Uterus (tissue), 2 donors: ENCODE measurements around the gene MACIR.

Experiments
- POLR2A ChIP-seq, 2 donors: fragments of 450-650 bp; IDR thresholded peaks; one replicate each; pipeline ENCODE4 v1.6.1; 2016; ENCODE audit warnings: antibody characterized with exemption in 2 of 2, mild to moderate bottlenecking in 1 of 2, moderate library complexity in 1 of 2
- TF ChIP-seq, protein P1 (sequence below), 4 experiments: fragments of 200-600 bp in 2 of 4; fragments of 450-650 bp in 2 of 4; sonication (generic) in 2 of 4; IDR thresholded peaks; one replicate each; pipeline ENCODE4 v1.5.1; 2016 to 2019; ENCODE audit warnings: antibody characterized with exemption in 4 of 4, mild to moderate bottlenecking in 2 of 4, moderate library complexity in 1 of 4

GRCh38 chr5:103210952-103211351, 47.6 kb upstream of the MACIR start:
- TF ChIP-seq, protein P1, sequence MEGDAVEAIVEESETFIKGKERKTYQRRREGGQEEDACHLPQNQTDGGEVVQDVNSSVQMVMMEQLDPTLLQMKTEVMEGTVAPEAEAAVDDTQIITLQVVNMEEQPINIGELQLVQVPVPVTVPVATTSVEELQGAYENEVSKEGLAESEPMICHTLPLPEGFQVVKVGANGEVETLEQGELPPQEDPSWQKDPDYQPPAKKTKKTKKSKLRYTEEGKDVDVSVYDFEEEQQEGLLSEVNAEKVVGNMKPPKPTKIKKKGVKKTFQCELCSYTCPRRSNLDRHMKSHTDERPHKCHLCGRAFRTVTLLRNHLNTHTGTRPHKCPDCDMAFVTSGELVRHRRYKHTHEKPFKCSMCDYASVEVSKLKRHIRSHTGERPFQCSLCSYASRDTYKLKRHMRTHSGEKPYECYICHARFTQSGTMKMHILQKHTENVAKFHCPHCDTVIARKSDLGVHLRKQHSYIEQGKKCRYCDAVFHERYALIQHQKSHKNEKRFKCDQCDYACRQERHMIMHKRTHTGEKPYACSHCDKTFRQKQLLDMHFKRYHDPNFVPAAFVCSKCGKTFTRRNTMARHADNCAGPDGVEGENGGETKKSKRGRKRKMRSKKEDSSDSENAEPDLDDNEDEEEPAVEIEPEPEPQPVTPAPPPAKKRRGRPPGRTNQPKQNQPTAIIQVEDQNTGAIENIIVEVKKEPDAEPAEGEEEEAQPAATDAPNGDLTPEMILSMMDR (IDR thresholded peaks at IDR 0.05) = no peak
- TF ChIP-seq POLR2A (IDR thresholded peaks at IDR 0.05) = no peak
